Measurements from ENCODE around the gene VCAN. TPM values are rescaled to one million over a fixed set of nuclear protein-coding genes. Genes with fewer than 3 reads are reported as not detected.

Gene VCAN
- total and polyA plus RNA-seq, 8 donors = 0.84 to 69.4 (median 2.0) TPM

DNA sequence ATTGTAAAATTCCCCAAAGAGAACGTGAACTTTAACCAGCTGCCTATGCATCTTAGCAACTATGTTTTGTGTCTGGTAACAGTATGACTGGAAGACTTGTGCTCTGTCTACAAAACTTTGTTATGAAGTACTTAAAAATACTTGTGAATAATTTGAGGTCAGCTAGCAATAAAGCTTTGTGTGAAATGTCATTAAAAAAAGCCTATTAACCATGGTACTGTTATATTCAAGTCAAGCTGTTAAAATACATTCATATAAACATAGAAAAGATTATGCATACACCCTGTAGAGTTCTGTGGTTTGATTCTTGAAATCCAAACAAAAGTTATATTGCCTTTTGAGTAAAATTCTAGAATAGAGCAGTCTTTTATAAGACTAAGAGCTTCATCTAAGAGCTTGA is 60.1 kb downstream of the VCAN start:
- H3K27me3 ChIP-seq = no peaks in the 10 kb centered on the region
- no peak overlapping the region for H3K4me3 ChIP-seq
- no peak overlapping the region for H3K27ac ChIP-seq
- FAIRE-seq (no peak), ATAC-seq (no peak), DNase-seq (no peak)
- H3K9me3 ChIP-seq = no peaks in the 10 kb centered on the region
- WGBS, 2 donors = 78 to 82% methylated on average over 1 of the region's 1 CpG
- no peaks in the 10 kb centered on the region for H3K4me1 ChIP-seq
- intact Hi-C loops (cut with DNase I) = no loop called here
- TF ChIP-seq, protein P1, sequence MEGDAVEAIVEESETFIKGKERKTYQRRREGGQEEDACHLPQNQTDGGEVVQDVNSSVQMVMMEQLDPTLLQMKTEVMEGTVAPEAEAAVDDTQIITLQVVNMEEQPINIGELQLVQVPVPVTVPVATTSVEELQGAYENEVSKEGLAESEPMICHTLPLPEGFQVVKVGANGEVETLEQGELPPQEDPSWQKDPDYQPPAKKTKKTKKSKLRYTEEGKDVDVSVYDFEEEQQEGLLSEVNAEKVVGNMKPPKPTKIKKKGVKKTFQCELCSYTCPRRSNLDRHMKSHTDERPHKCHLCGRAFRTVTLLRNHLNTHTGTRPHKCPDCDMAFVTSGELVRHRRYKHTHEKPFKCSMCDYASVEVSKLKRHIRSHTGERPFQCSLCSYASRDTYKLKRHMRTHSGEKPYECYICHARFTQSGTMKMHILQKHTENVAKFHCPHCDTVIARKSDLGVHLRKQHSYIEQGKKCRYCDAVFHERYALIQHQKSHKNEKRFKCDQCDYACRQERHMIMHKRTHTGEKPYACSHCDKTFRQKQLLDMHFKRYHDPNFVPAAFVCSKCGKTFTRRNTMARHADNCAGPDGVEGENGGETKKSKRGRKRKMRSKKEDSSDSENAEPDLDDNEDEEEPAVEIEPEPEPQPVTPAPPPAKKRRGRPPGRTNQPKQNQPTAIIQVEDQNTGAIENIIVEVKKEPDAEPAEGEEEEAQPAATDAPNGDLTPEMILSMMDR (IDR thresholded peaks at IDR 0.05) = no peak
- no peaks in the 10 kb centered on the region for H3K36me3 ChIP-seq

- Histone ChIP-seq H3K4me1 (no peaks in the 10 kb centered on the region), H3K27me3 (no peaks in the 10 kb centered on the region), H3K27ac (no peak overlapping the region), H3K4me3 (no peak overlapping the region), H3K36me3 (no peaks in the 10 kb centered on the region), H3K9me3 (no peaks in the 10 kb centered on the region)
- DNase-seq = no peak
- TF ChIP-seq, protein P1 (IDR thresholded peaks at IDR 0.05) = no peak
- FAIRE-seq = no peak
- intact Hi-C loops (cut with DNase I) = no loop called here
- WGBS, 2 donors = 79 to 86% methylated on average over 4 of the region's 4 CpGs
- peak in 1 of 4 donors; percentile 43 for ATAC-seq
Measured at GRCh38 chr5:83538786-83539462, 67.4 kb downstream of the VCAN start.

GRCh38 chr5:83539463-83539790 is 67.9 kb downstream of the VCAN start:
- no peaks in the 10 kb centered on the region for H3K4me1 ChIP-seq
- WGBS, 2 donors = 86 to 92% methylated on average over 1 of the region's 1 CpG
- no peaks in the 10 kb centered on the region for H3K9me3 ChIP-seq
- DNase-seq (no peak), ATAC-seq (no peak), FAIRE-seq (no peak)
- intact Hi-C loops (cut with DNase I) = no loop called here
- H3K27me3 ChIP-seq = no peaks in the 10 kb centered on the region
- H3K4me3 ChIP-seq = no peak overlapping the region
- H3K36me3 ChIP-seq = no peaks in the 10 kb centered on the region
- TF ChIP-seq, protein P1 (IDR thresholded peaks at IDR 0.05) = no peak
- no peak overlapping the region for H3K27ac ChIP-seq

DNA sequence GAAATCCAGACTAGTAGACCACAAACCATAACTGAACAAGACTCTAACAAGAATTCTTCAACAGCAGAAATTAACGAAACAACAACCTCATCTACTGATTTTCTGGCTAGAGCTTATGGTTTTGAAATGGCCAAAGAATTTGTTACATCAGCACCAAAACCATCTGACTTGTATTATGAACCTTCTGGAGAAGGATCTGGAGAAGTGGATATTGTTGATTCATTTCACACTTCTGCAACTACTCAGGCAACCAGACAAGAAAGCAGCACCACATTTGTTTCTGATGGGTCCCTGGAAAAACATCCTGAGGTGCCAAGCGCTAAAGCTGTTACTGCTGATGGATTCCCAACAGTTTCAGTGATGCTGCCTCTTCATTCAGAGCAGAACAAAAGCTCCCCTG is 68.6 kb downstream of the VCAN start:
- H3K27ac ChIP-seq = no peak overlapping the region
- no peaks in the 10 kb centered on the region for H3K9me3 ChIP-seq
- TF ChIP-seq, protein P1 (IDR thresholded peaks at IDR 0.05) = no peak
- no peak for DNase-seq
- no peak overlapping the region for H3K4me3 ChIP-seq
- ATAC-seq = no peak
- 69 to 88% methylated on average over 2 of the region's 2 CpGs for WGBS, 2 donors
- no peaks in the 10 kb centered on the region for H3K27me3 ChIP-seq
- no peaks in the 10 kb centered on the region for H3K36me3 ChIP-seq
- intact Hi-C loops (cut with DNase I) = no loop called here
- H3K4me1 ChIP-seq = no peaks in the 10 kb centered on the region
- FAIRE-seq = no peak

DNA sequence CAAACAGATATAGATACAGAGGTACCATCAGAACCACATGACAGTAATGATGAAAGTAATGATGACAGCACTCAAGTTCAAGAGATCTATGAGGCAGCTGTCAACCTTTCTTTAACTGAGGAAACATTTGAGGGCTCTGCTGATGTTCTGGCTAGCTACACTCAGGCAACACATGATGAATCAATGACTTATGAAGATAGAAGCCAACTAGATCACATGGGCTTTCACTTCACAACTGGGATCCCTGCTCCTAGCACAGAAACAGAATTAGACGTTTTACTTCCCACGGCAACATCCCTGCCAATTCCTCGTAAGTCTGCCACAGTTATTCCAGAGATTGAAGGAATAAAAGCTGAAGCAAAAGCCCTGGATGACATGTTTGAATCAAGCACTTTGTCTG is 69.2 kb downstream of the VCAN start:
- TF ChIP-seq, protein P1 (IDR thresholded peaks at IDR 0.05) = no peak
- H3K4me1 ChIP-seq = no peaks in the 10 kb centered on the region
- no peak overlapping the region for H3K27ac ChIP-seq
- intact Hi-C loops (cut with DNase I) = no loop called here
- no peaks in the 10 kb centered on the region for H3K27me3 ChIP-seq
- ATAC-seq (no peak), DNase-seq (no peak), FAIRE-seq (no peak)
- H3K9me3 ChIP-seq = no peaks in the 10 kb centered on the region
- 69 to 83% methylated on average over 3 of the region's 3 CpGs for WGBS, 2 donors
- no peaks in the 10 kb centered on the region for H3K36me3 ChIP-seq
- H3K4me3 ChIP-seq = no peak overlapping the region
